NCI-H1694 (cell line): ENCODE results near the gene SH3RF1.
"Not testable (repeated sequence)": the region's sequence is repeated elsewhere in the genome, so short reads cannot be mapped to it uniquely, and the experiment has no call there.

ENCODE experiments used
- DNase-seq: peaks from one replicate; lab custom pipeline; 2025; lab: John Stamatoyannopoulos, UW

The SH3RF1 gene

DNA sequence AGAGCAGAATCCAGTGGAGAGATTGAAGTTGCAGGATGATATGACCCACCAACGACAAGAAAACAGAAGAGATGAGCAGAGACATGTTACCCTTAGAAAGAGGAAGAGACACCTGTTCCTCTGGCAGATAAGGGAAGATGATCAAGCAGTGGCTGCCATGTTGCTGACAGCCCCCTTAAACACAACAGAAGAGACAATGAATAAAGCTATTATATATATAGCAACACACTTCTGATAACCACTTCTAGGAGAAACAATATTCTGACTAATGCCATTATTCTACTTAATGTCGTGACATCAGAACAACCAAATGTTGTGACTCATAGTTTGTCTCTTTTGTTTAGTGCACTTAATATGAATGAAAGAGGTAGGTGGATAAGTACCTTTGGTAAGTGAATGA lies 44.9 kb downstream of the SH3RF1 start:
- no peak for DNase-seq

DNA sequence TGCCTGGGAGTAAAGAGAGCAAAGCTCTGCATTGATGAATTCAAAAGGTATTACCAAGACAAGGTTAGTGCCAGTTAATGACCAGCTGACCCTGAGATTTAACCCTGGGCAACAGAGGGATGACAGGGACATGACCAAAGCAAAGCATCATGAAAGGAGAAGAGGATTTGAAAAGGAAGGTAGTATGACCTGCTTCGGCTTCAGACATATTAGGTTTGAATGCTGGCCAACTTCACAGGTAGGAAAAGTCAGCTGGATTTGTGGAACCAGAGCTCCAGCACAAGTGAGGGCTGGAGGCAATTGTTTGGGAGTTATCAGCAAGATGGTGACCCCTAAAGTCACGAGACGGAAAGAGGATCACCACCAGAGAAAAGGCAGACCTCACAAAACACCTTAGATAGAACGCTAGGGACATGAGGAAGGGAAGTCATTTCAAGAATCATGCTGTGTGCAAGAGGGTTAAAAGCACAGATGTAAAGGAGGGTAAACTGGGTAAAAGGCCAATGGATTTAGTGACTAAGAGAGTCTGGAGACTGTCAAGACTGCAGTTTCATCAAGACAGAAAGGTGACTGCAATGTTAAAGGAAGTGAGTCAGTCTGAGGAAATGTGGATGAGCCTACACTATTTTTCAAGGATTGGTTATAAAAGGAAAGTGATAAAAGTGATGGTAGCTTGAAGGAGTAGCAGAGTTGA lies 45.6 kb downstream of the SH3RF1 start:
- no peak for DNase-seq

DNA sequence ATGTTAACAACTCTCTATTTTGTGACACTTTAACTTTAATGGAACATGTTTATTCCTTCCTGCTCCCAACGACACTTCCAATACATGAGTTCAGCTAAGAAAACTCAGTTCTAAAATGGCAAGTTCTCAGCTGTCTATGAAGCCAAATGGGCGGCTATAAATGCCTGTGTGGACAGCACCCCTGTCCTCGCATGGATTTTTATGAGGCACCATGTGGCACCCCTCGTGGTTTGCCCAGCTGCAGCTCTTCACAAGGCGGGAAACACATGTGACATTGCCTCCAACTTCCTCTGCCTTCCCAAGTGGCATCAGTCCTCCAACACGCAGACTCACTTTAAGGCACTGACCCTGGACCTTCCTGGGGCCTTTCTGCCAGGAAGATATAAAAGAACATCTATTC lies 48.0 kb downstream of the SH3RF1 start:
- DNase-seq, result no peak

DNA sequence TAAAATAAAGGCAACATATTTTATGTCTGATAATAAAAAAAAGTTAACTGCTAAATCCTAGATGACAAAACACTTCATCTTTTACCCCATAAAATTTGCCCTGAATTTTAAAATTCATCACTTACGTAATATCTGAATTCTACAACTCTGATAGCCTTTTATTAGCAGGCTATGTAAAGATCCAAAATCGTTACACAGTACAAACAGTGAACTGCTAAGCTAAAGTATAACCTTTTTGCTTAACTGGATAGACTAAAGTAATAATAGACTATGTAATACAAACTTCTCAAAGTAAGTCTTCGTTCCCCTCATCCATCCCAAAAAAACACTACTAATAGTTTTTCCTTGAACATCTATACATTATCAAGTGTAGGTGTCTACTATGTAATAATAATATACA lies 49.1 kb downstream of the SH3RF1 start:
- no peak for DNase-seq

DNA sequence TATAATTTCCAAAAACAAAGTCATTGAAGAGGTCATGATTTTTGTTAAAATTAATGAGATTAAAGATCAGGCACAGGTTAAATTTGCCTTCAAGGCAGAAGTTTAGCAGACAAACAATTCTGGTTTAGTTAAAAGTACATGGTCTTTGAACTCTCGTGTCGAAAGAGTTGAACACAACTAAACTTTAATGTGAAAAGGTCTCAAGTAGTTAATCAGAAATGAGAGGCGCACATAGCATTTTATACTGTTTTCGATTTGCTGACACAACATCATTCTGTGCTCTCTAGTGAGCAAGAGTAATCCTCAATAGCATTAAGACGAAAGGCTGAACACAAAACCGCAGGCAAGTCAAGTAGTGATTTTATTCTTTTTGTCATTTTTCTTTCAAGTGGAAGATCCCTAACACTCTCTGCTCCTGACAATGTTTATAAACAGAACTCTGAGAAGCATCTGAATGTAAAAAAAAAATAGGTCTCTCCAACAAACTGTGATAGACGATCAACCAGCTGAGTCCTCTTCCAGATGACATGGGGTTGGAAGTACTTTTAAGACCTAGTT lies 49.8 kb downstream of the SH3RF1 start:
- DNase-seq, result no peak

DNA sequence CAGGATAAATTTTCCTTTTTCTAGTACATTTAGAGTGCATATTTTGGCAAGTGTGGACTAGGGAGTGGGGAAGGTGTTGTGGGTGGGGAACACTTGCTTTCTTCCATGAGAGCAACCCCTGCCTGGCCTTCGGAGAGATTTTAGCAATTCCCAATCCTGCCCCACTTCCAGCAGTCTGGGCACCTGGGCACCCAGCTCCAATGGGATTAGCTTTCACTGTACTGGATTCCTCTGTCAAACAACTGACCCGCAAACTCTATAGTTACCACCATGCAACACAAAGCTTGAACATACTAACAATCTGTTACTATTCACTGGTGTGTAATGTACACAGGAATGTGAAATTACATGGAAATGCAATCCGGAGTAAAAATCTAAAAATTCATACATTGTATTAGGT lies 50.3 kb downstream of the SH3RF1 start:
- no peak for DNase-seq

DNA sequence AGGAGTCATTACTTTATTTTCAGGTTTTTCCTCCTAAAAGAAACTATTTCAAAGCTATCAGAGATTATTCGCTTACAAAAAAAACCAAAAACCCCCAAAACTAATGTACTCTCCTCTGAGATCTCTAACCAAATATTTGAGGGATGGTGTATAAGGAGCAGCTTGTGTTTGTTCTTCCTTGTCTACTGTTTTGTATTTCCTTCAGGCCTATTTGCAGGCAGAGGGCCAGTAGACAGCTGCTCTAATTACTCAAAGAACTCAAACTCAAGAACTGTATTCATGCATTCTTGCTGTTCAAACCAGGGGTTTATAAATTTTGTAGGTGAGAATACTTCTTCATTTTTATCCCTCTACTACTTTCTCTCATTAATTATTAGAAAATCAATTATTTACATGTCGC lies 51.3 kb downstream of the SH3RF1 start:
- no peak for DNase-seq

DNA sequence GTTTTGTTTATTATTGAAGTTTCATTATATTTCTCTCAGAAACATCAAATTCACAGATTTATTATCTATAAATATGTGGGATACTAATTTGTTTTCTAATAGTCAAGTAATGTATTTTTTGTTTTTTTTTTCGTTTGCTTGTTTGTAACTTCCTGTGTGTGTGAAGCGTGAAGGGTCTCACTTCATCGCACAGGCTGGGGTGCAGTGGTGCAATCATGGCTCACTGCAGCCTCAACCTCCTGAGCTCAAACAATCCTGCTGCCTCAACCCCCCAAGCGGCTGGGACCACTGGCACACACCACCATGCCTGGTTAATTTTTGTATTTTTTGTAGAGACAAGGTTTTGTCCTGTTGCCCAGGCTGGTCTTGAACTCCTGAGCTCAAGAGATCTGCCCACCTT lies 55.1 kb downstream of the SH3RF1 start:
- DNase-seq, result no peak

DNA sequence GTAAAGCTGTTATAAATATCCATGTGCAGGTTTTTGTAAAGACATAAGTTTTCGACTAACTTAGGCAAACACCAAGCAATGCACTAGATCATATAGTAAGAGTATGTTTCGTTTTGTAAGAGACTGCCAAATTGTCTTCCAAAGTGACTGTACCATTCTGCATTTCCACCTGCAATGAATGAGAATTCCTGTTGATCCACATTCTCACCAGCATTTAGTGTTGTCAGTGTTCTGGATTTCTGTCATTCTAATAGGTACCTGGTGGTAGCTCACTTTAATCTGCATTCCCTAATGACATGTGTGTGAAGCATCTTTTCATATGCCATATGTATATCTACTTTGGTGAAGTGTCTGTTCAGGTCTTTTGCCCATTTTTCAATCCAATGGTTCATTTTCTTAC lies 57.8 kb downstream of the SH3RF1 start:
- DNase-seq, result no peak

DNA sequence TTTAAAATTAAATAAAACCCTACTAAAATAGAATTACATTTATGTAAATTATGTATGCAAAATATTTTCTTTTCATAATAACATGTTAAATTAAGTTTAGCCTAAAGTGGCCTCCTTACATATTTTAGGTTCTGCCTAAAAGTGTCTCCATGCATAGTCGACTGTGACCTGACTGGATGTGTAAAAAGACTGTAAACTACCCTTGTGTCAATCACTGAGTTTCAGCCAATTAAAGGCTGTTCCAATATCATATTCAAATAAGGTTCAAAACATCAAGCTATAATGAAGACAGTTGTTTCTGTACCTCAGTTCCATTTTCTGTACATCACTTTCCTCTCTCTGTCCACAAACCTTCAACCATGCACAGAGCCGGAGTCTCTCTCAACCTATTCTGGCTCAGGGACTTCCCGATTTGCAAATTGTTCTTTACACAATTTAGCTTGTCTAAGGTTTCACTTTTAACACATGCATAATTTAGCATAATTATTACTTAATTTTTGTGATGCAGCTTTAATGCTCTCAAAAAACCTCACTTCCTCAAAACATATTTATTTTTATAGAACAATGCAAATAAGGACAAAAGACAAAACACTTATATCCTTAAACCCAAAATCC lies 60.1 kb downstream of the SH3RF1 start:
- DNase-seq, result no peak

DNA sequence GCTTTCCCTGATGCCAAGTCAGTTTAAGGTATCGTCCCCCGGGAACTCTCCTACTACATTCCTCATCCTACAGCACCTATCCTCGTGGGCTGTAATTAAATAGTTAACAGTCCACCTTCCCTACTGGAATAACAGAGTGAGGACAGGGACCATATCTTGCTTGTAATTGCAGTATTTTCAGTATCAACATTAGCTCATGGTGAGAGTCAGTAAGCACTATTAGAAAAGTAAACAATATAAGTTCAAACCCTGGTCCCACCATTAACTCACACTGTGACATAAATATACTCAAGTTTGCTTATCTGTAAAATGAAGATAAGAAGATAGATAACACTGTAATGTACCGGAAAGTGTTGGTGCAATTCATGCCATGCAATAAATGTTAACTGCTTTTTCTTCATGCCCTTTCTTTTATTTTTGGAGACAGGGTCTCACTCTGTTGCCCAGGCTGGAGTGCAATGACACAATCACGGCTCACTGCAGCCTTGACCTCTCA lies 61.3 kb downstream of the SH3RF1 start:
- DNase-seq, result no peak

DNA sequence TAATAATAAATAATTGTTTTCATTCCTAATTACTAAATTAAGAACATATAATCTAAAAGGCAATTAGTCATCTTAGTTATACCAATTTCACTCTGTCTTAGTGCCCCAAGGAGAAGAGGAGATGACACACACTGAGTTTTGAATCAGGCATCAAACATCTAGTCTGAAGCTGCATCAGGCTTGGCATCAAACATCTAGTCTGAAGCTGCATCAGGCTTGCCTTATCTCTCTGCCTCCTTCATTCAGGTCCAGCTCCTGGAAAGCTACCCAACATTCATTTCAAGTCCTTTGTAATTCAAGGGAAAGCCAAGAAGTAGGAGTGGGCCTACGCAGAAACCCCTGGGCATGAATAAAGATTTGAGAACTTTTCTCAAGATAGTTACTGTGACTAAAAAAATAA lies 62.2 kb downstream of the SH3RF1 start:
- DNase-seq, result no peak

DNA sequence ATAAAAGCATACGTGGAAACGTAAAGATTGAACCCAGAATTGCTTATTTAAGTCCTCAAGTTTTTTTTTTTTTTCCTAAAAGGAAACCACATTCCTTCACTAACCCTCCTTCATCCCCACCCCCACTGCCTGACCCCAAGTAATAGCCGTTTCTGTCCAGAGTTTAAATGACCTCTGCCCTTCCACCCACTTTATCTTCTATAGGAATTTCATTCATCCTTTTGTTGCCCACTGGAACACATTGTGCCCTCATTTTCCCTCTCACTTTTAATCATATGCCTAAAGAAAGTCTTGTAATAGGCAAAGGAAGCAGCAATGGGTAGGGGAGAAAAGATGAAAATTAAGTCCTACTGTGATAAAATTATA lies 62.7 kb downstream of the SH3RF1 start:
- DNase-seq, result no peak

DNA sequence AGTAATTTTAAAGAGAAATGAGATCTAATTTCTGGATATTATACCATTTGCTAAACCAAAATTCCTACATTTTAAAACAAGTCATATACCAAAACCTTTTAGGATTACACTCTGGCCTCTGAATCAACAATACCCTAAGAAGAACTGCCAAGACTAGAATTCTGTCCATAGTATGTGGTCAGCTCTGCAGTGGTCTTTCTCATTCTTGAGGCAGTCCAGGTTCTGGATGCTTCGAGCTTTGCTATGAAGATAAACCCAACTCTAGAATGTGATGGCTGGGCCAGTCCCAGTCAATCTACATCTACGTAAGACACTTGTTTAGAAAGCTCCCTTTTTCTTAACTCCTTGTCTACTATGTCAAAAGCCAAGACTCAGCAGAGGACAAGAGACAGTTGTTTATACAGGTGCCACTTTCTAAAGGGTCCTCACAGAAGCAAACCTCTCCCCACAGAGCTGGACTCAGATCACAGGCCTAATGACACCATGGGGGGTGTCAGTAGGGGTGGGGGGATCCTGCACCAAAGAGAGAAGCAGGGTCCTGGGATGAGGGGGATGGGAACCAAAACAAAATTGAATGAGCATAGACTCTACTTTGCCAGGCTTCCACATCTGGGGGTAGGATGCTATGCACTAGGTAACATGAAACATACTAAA lies 63.2 kb downstream of the SH3RF1 start:
- no peak for DNase-seq

DNA sequence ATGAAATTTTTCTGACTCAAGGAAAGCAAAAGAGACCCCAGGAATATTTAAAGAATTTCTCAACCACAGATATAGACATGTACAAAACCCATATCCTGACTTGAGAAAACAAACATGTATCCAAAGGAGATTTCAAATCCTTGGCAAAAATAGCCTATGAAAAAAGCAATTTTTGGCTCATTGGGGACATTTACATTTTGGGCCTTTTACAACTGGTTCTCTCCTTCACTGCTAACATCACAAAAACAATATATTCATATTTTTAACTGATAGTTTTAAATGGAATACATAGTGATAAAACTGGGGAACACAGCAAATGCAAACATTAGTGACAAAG lies 65.0 kb downstream of the SH3RF1 start:
- no peak for DNase-seq

DNA sequence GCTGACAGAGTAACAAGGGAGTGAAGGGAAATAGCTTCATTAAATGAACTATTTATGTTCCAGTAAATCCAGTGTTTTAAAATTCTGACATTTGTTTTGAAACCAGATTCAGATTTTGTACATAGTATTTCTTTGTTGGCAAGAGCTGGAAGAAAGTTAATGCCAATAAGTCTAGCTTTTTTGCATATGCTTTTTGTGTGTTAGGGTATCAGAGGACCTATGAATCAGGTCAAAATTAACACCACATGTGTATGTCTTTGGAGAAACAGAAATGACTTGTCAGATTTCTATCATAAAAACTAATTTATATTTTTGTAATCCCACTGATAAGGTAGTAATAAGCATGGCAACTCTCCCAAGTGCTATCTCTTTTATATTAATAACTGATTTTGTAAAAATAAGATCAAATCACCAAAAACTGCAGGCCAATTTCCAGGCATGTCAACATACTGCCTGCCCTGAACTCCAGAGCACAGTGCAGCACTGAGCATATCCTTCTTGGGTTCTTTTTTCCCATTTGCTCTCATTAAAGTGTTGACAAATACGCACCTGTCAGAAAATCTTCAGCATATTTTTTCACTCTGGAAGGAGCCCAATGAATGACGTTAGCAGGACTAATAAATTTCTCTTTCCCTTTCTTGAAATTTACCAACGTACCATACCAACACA lies 65.5 kb downstream of the SH3RF1 start:
- no peak for DNase-seq

DNA sequence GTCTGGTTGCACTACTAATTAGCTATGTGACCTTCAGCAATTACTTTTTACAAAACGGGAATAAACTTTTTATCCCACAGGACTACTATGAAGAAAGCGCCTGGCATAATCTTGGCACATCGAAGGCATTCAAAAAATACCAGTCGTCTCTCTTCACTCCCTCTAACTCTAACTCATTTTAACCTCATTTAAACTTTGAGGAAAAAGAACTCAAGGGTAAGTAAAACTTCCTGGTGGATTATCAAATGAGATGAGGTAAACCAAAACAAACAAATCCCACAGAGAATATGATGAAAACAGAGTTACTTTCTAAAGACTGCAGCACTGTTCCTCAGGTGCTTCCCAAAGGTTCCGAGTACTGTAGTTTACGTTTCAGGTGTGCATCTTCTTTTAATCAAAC lies 66.9 kb downstream of the SH3RF1 start:
- no peak for DNase-seq

DNA sequence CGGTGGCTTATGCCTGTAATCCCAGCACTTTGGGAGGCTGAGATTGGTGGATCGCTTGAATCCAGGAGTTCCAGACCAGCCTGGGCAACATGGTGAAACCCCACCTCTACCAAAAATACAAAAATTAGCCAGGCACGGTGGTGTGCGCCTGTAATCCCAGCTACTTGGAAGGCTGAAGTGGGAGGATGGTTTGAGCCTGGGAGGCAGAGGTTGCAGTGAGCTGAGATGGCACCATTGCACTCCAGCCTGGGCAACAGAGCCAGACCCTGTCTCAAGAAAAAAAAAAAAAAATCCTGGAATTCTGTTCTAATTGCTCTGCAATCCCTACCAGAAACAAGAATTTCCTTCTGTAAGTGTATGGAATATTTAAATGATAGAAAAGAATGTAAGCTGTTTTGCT lies 67.5 kb downstream of the SH3RF1 start:
- not testable (repeated sequence) for DNase-seq

DNA sequence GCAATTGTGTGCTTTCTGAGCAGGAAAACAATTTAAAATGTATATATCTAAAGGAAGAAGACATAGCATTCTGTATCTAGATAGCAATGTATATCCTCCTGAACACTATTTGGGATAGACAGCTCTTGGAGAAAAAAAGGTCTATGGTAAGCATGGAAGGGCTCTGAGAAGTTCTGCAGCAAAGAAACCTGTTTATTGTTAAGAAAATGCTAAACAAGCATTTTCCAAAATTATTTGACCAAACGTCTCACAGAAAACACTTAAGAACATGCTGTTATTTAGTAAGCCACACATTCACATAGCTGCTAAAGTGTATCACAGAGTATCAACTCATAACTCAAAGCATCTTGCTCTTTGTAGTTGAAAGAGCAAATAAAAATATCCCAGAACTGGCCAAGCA lies 67.9 kb downstream of the SH3RF1 start:
- DNase-seq, result no peak

DNA sequence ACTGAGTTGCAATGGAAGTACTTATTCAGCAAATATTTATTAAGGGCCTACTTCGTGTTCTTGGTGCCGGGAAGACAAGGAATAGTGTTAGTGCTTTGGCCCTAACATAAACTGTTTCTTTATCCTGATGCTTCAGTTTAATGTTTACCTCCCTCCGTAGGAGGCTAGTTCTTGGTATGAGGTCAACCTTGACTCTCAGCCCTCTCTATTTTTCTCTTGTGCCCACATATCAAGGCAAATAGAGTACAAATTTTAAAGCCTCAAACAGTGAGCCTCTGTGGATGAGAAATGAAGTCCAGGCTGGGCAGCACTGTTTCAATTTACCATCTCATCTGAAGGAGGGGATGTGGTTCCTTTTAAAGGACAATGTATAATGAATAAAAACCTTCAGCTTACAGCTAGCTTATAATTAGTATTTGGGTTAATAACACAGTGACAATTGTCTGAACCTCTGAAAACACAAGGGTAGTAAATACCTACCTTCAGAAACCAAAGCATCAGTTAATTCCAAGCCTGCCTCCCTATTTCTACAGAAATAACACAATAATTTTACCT lies 68.5 kb downstream of the SH3RF1 start:
- DNase-seq, result no peak

DNA sequence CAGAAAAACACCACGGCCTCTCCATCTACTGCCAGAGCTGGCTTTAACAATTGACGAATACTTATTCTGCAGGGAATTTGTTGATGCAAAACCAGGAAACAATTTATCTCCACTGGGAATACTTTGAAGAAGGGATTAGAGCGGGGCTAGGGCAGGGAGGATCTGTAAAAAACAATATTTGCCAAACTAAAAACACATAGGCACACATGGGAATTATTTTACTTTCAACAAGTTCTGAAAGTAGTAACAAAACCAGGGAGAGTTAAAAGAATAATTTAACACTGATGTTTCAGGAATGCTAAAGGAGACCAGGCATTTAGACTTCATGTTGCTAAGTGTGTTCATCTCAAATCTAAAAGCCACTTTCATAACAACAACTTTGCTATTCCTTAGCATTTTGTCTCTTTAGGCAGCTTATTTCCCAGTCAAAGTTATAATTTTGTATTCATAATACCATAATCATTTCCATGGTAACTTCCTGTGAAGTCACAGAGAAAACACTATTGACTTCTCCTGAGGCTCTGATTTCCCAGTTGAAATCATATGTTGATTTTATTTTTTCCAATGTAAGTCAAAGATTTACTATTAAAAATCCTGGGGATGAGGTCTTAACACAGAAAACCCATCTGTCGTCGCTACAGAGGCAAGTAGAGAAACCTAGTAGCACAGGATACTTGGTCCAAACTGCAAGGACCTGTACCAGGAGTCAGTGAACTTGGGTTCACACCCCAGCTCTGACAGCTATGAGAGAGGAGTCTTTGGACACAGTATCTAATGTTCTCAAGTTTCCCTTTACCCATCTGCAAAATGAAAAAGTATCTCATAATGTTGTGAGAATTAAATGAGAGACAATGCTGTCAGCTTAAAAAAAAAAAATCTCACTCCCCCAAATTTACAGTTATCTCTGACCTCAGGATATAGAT lies 69.3 kb downstream of the SH3RF1 start:
- DNase-seq, result no peak
